GM21786 (cell line): ENCODE data around the gene BRI3BP.
A peak's percentile ranks its signal among the peaks of the same experiment; 100 is the strongest.

Experiments used
- ATAC-seq: cut with Tn5 transposase; IDR thresholded peaks from one replicate; pipeline ENCODE4 v1.9.1; 2021; ENCODE audit not compliant: unreplicated experiment

The BRI3BP gene

GRCh38 chr12:124993626-124994436, at the start of gene BRI3BP:
BRI3BP (plus strand) TSS chr12:124993645; CDS start chr12:124993791, 146 bp downstream.
- peak; percentile 39 for ATAC-seq

GRCh38 chr12:124946447-124946793, 47.0 kb upstream of the BRI3BP start:
- ATAC-seq: no peak

GRCh38 chr12:124947013-124947412, 46.4 kb upstream of the BRI3BP start:
- ATAC-seq: no peak

- no peak for ATAC-seq
Measured at GRCh38 chr12:124947561-124948398, 45.7 kb upstream of the BRI3BP start.

- ATAC-seq: no peak
Measured at GRCh38 chr12:124949066-124949465, 44.4 kb upstream of the BRI3BP start.

- ATAC-seq: no peak
Measured at GRCh38 chr12:124949779-124950728, 43.4 kb upstream of the BRI3BP start.

- no peak for ATAC-seq
Measured at GRCh38 chr12:124952295-124952694, 41.1 kb upstream of the BRI3BP start.

- ATAC-seq: no peak
Measured at GRCh38 chr12:124952801-124953200, 40.6 kb upstream of the BRI3BP start.

- no peak for ATAC-seq
Measured at GRCh38 chr12:124953689-124954405, 39.6 kb upstream of the BRI3BP start.

GRCh38 chr12:124954771-124955170, 38.7 kb upstream of the BRI3BP start:
- ATAC-seq: no peak

GRCh38 chr12:124956571-124956970, 36.9 kb upstream of the BRI3BP start:
- no peak for ATAC-seq

- ATAC-seq: no peak
Measured at GRCh38 chr12:124961055-124961454, 32.4 kb upstream of the BRI3BP start.

GRCh38 chr12:124963211-124963610, 30.2 kb upstream of the BRI3BP start:
- no peak for ATAC-seq

- no peak for ATAC-seq
Measured at GRCh38 chr12:124964251-124964650, 29.2 kb upstream of the BRI3BP start.

GRCh38 chr12:124964836-124965462, 28.5 kb upstream of the BRI3BP start:
- ATAC-seq: no peak

- ATAC-seq: no peak
Measured at GRCh38 chr12:124967016-124967739, 26.3 kb upstream of the BRI3BP start.

GRCh38 chr12:124968656-124969055, 24.8 kb upstream of the BRI3BP start:
- no peak for ATAC-seq

GRCh38 chr12:124970647-124971402, 22.6 kb upstream of the BRI3BP start:
- ATAC-seq: no peak

- ATAC-seq: no peak
Measured at GRCh38 chr12:124971603-124972002, 21.8 kb upstream of the BRI3BP start.
